H9 (cell line): ENCODE results near the gene ATG2A. TPM values are rescaled to one million over a fixed set of nuclear protein-coding genes. Genes with fewer than 3 reads are reported as not detected.

ENCODE experiments used
- DNase-seq: peaks from one replicate; pipeline ENCODE4 v3.0.0-alpha.2; 2017
- H2AFZ ChIP-seq: one replicate; pipeline ENCODE4 v1.6.1; 2013; ENCODE audit warnings: mild to moderate bottlenecking, low read length, control low read depth, moderate library complexity
- H2AK5ac ChIP-seq: 2 replicates; pipeline ENCODE4 v1.6.1; 2013; ENCODE audit warnings: low read length, control low read depth, mixed read lengths; ENCODE audit not compliant: insufficient read length
- H2BK120ac ChIP-seq: one replicate; pipeline ENCODE4 v1.6.1; 2013; ENCODE audit warnings: low read depth, mild to moderate bottlenecking, low read length, control low read depth, inconsistent platforms; ENCODE audit not compliant: poor library complexity, severe bottlenecking
- H2BK12ac ChIP-seq: 2 replicates; pipeline ENCODE4 v1.6.1; 2013; ENCODE audit warnings: low read length, control low read depth, mixed read lengths, low read depth; ENCODE audit not compliant: insufficient read length
- H2BK15ac ChIP-seq: 2 replicates; pipeline ENCODE4 v1.6.1; 2013; ENCODE audit warnings: low read depth, low read length, control low read depth
- H2BK20ac ChIP-seq: one replicate; pipeline ENCODE4 v1.6.1; 2013; ENCODE audit warnings: low read depth, mild to moderate bottlenecking, low read length, control low read depth, inconsistent platforms; ENCODE audit not compliant: poor library complexity, severe bottlenecking
- H2BK5ac ChIP-seq: 2 replicates; pipeline ENCODE4 v1.6.1; 2013; ENCODE audit warnings: low read length, control low read depth, mixed read lengths; ENCODE audit not compliant: insufficient read length
- H3K14ac ChIP-seq: 2 replicates; pipeline ENCODE4 v1.6.1; 2013; ENCODE audit warnings: low read length, control low read depth; ENCODE audit not compliant: insufficient read depth
- H3K18ac ChIP-seq: 2 replicates; pipeline ENCODE4 v1.6.1; 2013; ENCODE audit warnings: low read depth, mild to moderate bottlenecking, mixed read lengths, low read length, control low read depth; ENCODE audit not compliant: insufficient read length
- H3K23ac ChIP-seq: 2 replicates; pipeline ENCODE4 v1.6.1; 2013; ENCODE audit warnings: low read length, control low read depth, mixed read lengths, low read depth; ENCODE audit not compliant: insufficient read length
- H3K23me2 ChIP-seq: 2 replicates; pipeline ENCODE4 v1.6.1; 2013; ENCODE audit warnings: low read depth, mild to moderate bottlenecking, mixed read lengths, low read length, control low read depth; ENCODE audit not compliant: insufficient read length, poor library complexity, severe bottlenecking
- H3K27ac ChIP-seq: 2 replicates; pipeline ENCODE4 v1.5.1; 2013; ENCODE audit warnings: low read length, control low read depth, mixed read lengths, low read depth; ENCODE audit not compliant: insufficient read length
- H3K27me3 ChIP-seq: 2 replicates; pipeline ENCODE4 v1.6.1; 2013; ENCODE audit warnings: low read length, control low read depth, inconsistent platforms; ENCODE audit not compliant: insufficient read depth
- H3K4ac ChIP-seq: 2 replicates; pipeline ENCODE4 v1.6.1; 2013; ENCODE audit warnings: low read depth, mild to moderate bottlenecking, control low read depth, inconsistent platforms, low read length, moderate library complexity
- H3K4me1 ChIP-seq: 2 replicates; pipeline ENCODE4 v1.6.1; 2013; ENCODE audit warnings: low read length, control low read depth, inconsistent platforms; ENCODE audit not compliant: insufficient read depth
- H3K4me2 ChIP-seq: 2 replicates; pipeline ENCODE4 v1.6.1; 2013; ENCODE audit warnings: low read length, control low read depth, mixed read lengths; ENCODE audit not compliant: insufficient read length, insufficient read depth
- H3K56ac ChIP-seq: 2 replicates; pipeline ENCODE4 v1.6.1; 2013; ENCODE audit warnings: low read depth, mild to moderate bottlenecking, mixed read lengths, low read length, control low read depth; ENCODE audit not compliant: insufficient read length
- H3K79me1 ChIP-seq: 2 replicates; pipeline ENCODE4 v1.6.1; 2013; ENCODE audit warnings: low read depth, mild to moderate bottlenecking, moderate library complexity, low read length, control low read depth, inconsistent platforms; ENCODE audit not compliant: insufficient read depth, poor library complexity, severe bottlenecking
- H3K79me2 ChIP-seq: 2 replicates; pipeline ENCODE4 v1.6.1; 2013; ENCODE audit warnings: low read length, control low read depth, inconsistent platforms; ENCODE audit not compliant: insufficient read depth
- H3K9ac ChIP-seq: 2 replicates; pipeline ENCODE4 v1.6.1; 2013; ENCODE audit warnings: low read length, control low read depth, mixed read lengths; ENCODE audit not compliant: insufficient read length; ENCODE audit errors: extremely low read depth
- H3K9me3 ChIP-seq: one replicate; pipeline ENCODE4 v1.6.1; 2013; ENCODE audit warnings: low read depth, low read length, inconsistent platforms; ENCODE audit not compliant: control insufficient read depth
- H3T11ph ChIP-seq: one replicate; pipeline ENCODE4 v1.6.1; 2013; ENCODE audit warnings: mild to moderate bottlenecking, low read length, control low read depth, inconsistent platforms
- H4K20me1 ChIP-seq: one replicate; pipeline ENCODE4 v1.6.1; 2013; ENCODE audit not compliant: control insufficient read depth, insufficient read length, insufficient read depth
- H4K5ac ChIP-seq: 2 replicates; pipeline ENCODE4 v1.6.1; 2013; ENCODE audit warnings: low read depth, mild to moderate bottlenecking, mixed read lengths, low read length, control low read depth; ENCODE audit not compliant: insufficient read length
- H4K8ac ChIP-seq: replicated peaks from 2 replicates; pipeline ENCODE4 v1.6.1; 2013; ENCODE audit warnings: low read length, control low read depth, mixed read lengths, low read depth; ENCODE audit not compliant: insufficient read length
- H4K91ac ChIP-seq: 2 replicates; pipeline ENCODE4 v1.6.1; 2013; ENCODE audit warnings: low read depth, mild to moderate bottlenecking, moderate library complexity, mixed read lengths, low read length, control low read depth; ENCODE audit not compliant: insufficient read length
- H3K27ac Mint-ChIP-seq, 3 experiments: 2 replicates in 2 of 3; 3 replicates in 1 of 3; pipeline ENCODE4 v1.8.0; 2020 to 2021; ENCODE audit warnings: mixed read lengths in 3 of 3, mild to moderate bottlenecking in 1 of 3, moderate library complexity in 1 of 3
- H3K27me3 Mint-ChIP-seq: 2 replicates; pipeline ENCODE4 v1.8.0; 2021; ENCODE audit warnings: low read depth, mild to moderate bottlenecking, moderate library complexity, mixed read lengths
- H3K36me3 Mint-ChIP-seq, 3 experiments: 2 replicates in 2 of 3; 3 replicates in 1 of 3; pipeline ENCODE4 v1.8.0; 2020 to 2021; ENCODE audit warnings: low read depth in 3 of 3, mixed read lengths in 3 of 3; ENCODE audit not compliant: insufficient read depth in 1 of 3
- H3K4me1 Mint-ChIP-seq, 2 experiments: 2 replicates each; pipeline ENCODE4 v1.8.0; 2020; ENCODE audit warnings: mixed read lengths in 2 of 2
- H3K4me3 Mint-ChIP-seq, 2 experiments: 2 replicates in 1 of 2; 3 replicates in 1 of 2; pipeline ENCODE4 v1.8.0; 2020 to 2021; ENCODE audit warnings: mild to moderate bottlenecking in 2 of 2, mixed read lengths in 2 of 2, moderate library complexity in 1 of 2
- H3K9me3 Mint-ChIP-seq, 2 experiments: 2 replicates in 1 of 2; 3 replicates in 1 of 2; pipeline ENCODE4 v1.8.0; 2020; ENCODE audit warnings: mild to moderate bottlenecking in 2 of 2, mixed read lengths in 2 of 2, moderate library complexity in 1 of 2
- CTCF ChIP-seq: fragments of 200-600 bp; sonication (generic); conservative IDR thresholded peaks from 3 replicates; pipeline ENCODE4 v1.8.0; 2021; ENCODE audit warnings: antibody characterized with exemption, mild to moderate bottlenecking
- WGBS: extraction: QIAGEN DNeasy Blood & Tissue Kit; methylation state at CpG from one replicate; pipeline ENCODE4 v1.1.7; 2013; ENCODE audit warnings: missing lambda C conversion rate, low lambda C conversion rate, mixed read lengths; ENCODE audit not compliant: insufficient read length; ENCODE audit errors: extremely low coverage; 5-methylcytosine and 5-hydroxymethylcytosine counted together
- total RNA-seq: library from RNA; stranded (reverse); gene quantifications from 2 replicates; pipeline ENCODE4 v1.2.1, GENCODE V29; 2021

ATG2A gene
- total RNA-seq, 1 experiment from 2014 or later, result 21.3 TPM

- no peaks in the 10 kb centered on the region for H3K9me3 Mint-ChIP-seq
- H2BK15ac ChIP-seq, result no peak overlapping the region
- H3K27ac Mint-ChIP-seq, result no peak overlapping the region
- no peak overlapping the region for H2BK12ac ChIP-seq
- no peak overlapping the region for H3T11ph ChIP-seq
- H3K4me1 Mint-ChIP-seq, result peaks cover 24 to 32% of the 10 kb centered on the region in 2 experiments
- no peaks in the 10 kb centered on the region for H3K4me1 ChIP-seq
- H3K14ac ChIP-seq, result no peak overlapping the region
- no peaks in the 10 kb centered on the region for H3K79me1 ChIP-seq
- H3K23me2 ChIP-seq, result peaks cover 16% of the 10 kb centered on the region
- no peaks in the 10 kb centered on the region for H3K79me2 ChIP-seq
- H2BK5ac ChIP-seq, result no peak overlapping the region
- no peak overlapping the region for H3K27ac ChIP-seq
- H3K23ac ChIP-seq, result no peak overlapping the region
- no peak overlapping the region for H3K4me2 ChIP-seq
- H3K27me3 Mint-ChIP-seq, result peaks cover 3% of the 10 kb centered on the region
- no peak overlapping the region for H4K8ac ChIP-seq
- H3K56ac ChIP-seq, result no peak overlapping the region
- no peak overlapping the region for H3K18ac ChIP-seq
- no peak overlapping the region for H3K4ac ChIP-seq
- TF ChIP-seq CTCF, result no peak
- no peak overlapping the region for H2AK5ac ChIP-seq
- no CpG with 5 or more reads among the region's 2 CpGs for WGBS
- no peak overlapping the region for H3K4me3 Mint-ChIP-seq
- no peak overlapping the region for H2AFZ ChIP-seq
- no peaks in the 10 kb centered on the region for H3K9me3 ChIP-seq
- H4K91ac ChIP-seq, result no peak overlapping the region
- no peak overlapping the region for H2BK20ac ChIP-seq
- H3K9ac ChIP-seq, result no peak overlapping the region
- no peak for DNase-seq
- no peaks in the 10 kb centered on the region for H4K20me1 ChIP-seq
- no peaks in the 10 kb centered on the region for H3K36me3 Mint-ChIP-seq
- no peaks in the 10 kb centered on the region for H3K27me3 ChIP-seq
- H4K5ac ChIP-seq, result no peak overlapping the region
- no peak overlapping the region for H2BK120ac ChIP-seq
Observed at GRCh38 chr11:64920124-64920523, 3.1 kb upstream of the ATG2A start.
